ENCODE measurements around the gene DTX1.

DTX1 gene

DNA sequence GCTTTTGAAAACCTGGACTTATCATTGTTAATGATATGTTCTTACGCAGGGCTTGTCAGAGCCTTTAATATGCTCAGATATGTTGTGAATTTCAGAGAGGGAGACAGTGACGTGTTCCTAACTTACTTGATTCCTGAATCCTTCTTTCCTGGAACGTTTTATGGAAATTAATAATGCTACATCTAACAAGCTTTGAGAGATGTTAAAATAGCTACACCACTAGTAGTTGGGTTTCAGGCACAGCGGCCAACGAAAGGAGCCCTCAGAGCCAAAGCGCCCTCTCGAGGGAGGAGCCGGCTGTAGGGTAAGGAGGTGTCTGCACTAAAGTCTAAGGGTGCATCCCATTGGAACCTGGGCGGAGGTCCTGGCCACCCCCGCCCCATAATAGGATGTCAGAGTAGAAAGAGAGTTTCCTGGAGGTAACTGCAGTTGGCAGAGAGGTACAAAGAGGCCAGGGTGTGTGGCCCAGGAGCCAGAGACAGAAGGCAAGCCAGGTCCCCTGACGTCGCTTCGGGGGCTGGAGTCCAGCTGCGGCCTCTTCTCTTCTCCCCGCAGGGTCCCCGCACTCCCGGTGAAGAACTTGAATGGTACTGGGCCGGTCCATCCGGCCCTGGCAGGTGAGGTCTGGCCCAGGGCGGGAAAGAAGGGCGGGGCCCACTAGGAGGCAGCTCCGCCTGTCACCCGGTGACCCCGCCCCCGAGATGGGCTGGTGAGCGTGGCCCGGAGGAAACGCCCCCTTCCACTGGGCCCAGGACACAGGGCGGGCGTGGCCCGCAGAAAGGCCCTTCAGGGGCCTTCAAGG is 36.3 kb downstream of the DTX1 start:
- no peak for DNase-seq (ENCODE audit: low read depth in 2 of 2, low spot score in 1 of 2)

DNA sequence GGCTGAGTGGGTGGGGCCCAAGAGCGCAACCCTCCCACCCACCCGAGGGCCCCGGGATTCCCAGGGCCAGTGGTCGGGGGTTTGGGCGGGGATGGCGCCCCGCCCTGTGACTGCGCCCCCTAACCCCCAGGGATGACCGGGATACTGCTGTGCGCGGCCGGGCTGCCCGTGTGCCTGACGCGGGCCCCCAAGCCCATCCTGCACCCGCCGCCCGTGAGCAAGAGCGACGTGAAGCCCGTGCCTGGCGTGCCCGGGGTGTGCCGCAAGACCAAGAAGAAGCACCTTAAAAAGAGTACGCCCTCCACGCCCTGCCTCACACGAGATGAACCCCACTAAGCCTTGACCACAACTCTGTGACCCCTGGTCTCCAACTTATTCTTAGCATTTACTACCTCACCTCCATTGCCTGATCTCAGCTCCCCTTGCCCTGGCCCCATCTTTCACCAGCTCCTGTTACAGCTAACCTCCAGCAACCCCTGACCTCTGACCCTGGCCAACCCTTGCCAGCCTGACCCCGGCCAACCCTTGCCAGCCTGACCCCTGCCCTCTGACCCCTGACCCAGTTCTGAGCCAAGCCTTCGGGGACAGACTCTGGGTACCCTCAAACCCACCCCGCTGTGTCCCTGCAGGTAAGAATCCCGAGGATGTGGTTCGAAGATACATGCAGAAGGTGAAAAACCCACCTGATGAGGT is 37.0 kb downstream of the DTX1 start:
- no peak for DNase-seq (ENCODE audit: low read depth in 2 of 2, low spot score in 1 of 2)

- DNase-seq (ENCODE audit: low read depth in 2 of 2, low spot score in 1 of 2): no peak
Observed at GRCh38 chr12:113094738-113095137, 38.2 kb downstream of the DTX1 start.

- DNase-seq (ENCODE audit: low read depth in 2 of 2, low spot score in 1 of 2): no peak
Observed at GRCh38 chr12:113095405-113095804, 38.9 kb downstream of the DTX1 start.

GRCh38 chr12:113096675-113097461 is 40.3 kb downstream of the DTX1 start:
- no peak for DNase-seq (ENCODE audit: low read depth in 2 of 2, low spot score in 1 of 2)

GRCh38 chr12:113097716-113098440 is 41.3 kb downstream of the DTX1 start:
- no peak for DNase-seq (ENCODE audit: low read depth in 2 of 2, low spot score in 1 of 2)

- peak in 1 of 2 donors; percentile 28 for DNase-seq (ENCODE audit: low read depth in 2 of 2, low spot score in 1 of 2)
Observed at GRCh38 chr12:113098441-113099028, 42.0 kb downstream of the DTX1 start.

DNA sequence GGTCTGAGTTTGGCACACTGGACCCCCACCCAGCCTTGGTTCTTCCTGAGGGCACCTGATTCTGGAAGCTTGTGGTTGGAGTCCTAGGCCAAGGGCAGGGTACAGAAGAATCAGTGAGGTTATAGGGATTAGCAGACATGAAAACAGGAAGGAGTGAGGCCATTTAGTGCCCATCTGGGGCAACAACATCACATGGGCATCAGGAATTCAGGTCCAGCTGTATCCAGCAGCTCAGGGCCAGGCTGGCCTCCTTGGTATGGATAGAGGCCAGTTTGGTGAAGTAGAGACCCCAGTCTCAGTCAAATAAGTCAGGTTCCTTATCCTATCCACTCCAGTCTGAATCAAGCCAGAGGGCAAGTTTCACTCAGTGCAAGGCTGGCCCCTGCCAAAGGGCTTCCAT is 42.8 kb downstream of the DTX1 start:
- DNase-seq (ENCODE audit: low read depth in 2 of 2, low spot score in 1 of 2): no peak

GRCh38 chr12:113099764-113100163 is 43.2 kb downstream of the DTX1 start:
- no peak for DNase-seq (ENCODE audit: low read depth in 2 of 2, low spot score in 1 of 2)

DNA sequence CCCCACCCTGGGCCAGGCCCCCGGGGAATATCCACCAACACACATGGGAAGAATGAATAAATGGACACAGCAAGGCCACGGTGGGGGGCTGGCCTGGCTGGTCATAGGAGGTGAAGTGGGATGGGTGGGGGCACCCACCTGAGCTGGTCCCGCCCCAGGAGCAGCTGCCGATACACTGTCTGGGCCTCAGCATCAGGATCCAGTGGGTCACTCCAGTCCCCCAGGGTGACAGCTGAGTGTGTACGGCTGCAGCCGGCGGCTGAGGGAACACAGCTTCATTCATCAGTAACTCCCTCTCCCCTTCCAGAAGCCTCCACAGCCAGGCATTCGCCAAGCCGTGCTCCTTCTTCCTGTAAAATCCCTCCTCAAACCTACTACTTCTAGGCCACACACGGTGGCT is 45.2 kb downstream of the DTX1 start:
- no peak for DNase-seq (ENCODE audit: low read depth in 2 of 2, low spot score in 1 of 2)

DNA sequence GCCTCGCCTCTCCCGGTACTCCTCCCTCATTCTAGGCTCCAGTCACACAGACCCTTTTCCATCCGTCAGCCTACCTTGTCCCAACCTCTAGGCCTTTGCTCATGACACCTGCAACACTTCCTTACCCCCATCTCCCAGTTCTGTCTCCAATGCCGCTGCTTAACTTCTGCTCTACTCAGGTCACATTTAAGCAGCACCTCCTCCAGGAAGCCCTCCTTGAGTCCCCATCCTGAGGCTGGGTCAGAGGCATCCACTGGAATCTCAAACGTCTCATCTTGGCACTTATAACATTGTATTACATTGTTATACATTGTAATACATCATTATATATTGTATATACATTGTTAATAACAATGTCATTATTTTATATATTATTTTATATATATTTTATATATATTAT is 46.3 kb downstream of the DTX1 start:
- DNase-seq (ENCODE audit: low read depth in 2 of 2, low spot score in 1 of 2): no peak

DNA sequence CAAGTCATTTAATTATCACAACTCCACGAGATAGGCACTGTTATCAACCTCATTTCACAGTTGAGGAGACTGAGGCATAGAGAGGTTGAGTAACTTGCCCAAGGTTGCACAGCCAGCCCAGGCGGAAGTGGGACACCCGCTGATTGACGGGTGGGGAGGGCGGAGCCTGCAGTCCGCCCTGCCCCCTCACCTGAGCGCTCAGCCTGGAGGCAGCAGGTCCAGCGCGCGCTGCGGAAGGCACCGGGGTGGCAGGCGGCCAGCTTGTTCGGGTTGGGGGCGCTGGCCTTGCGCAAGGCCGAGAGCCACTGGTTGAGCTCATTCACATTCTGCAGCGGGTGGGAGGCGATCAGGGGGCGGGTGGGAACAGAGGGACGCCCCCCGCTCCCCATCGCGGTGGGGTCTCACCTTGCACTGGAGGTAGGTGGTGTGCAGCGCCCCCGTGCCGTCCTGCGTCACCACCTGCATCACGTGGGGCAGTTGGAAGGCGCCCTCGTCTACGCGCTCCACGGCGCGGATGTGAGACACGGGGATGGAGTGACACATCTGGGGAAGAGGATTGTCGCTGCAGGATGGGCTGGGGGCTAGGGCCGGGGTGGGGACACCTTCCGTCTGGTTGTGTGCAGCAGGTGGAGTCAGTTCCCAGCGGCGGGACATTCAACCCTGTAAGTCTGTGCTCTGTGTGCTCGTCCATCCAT is 47.4 kb downstream of the DTX1 start:
- DNase-seq (ENCODE audit: low read depth in 2 of 2, low spot score in 1 of 2): no peak

- no peak for DNase-seq (ENCODE audit: low read depth in 2 of 2, low spot score in 1 of 2)
Observed at GRCh38 chr12:113104953-113105510, 48.5 kb downstream of the DTX1 start.

DNA sequence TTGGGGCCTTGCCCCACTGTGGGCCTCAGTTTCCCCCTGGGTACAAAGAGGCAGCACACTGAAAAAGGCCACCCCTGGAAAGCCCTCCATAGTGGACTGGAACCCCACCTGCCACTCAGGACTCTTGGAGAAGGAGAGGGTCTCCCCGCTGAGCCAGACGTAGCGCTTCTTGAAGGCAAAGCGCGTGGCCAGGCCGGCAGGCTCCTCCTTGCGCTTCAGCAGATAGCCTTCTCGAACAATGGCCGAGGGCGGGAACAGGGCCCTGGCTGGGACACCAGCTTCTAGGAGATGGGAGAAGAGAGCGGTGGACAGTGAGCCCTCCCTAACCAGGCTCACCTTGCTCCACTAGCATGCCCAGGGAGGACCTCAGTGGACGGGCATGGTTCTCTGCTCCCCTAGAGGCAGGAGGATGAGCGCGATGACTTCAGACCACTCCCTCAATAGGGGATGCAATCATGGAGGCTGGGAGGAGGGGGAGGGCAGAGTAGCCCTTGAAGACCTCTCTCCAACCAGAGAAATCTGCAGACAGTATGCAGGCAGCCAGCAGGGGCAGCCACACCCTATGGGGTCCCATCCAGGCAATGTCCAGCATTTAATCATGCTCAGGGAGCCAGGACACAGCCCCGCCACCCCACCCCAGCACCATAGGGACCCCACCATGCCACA is 49.2 kb downstream of the DTX1 start:
- no peak for DNase-seq (ENCODE audit: low read depth in 2 of 2, low spot score in 1 of 2)

GRCh38 chr12:113106361-113106760 is 49.8 kb downstream of the DTX1 start:
- DNase-seq (ENCODE audit: low read depth in 2 of 2, low spot score in 1 of 2): no peak

- DNase-seq (ENCODE audit: low read depth in 2 of 2, low spot score in 1 of 2): no peak
Observed at GRCh38 chr12:113108308-113108707, 51.8 kb downstream of the DTX1 start.

DNA sequence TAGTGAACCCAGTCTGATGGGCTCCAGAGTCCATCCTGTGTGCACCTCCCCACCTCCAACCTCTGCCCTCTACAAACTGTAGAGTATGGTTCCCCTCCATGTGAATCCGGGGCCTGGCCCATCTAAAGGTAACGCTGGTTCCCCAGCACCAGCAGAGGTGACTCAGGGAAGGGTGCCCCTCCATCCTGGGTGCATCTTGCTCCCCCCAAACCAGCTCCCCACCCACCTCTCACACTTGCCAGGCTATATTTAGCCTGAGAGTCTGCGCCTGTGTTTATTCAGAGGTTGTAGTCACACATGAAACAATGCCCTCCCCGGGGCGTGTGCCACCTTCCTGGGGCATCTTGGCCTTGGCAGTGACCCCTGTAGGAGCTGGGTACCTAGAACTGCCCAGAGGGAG is 52.8 kb downstream of the DTX1 start:
- no peak for DNase-seq (ENCODE audit: low read depth in 2 of 2, low spot score in 1 of 2)

- no peak for DNase-seq (ENCODE audit: low read depth in 2 of 2, low spot score in 1 of 2)
Observed at GRCh38 chr12:113109872-113110599, 53.5 kb downstream of the DTX1 start.

DNA sequence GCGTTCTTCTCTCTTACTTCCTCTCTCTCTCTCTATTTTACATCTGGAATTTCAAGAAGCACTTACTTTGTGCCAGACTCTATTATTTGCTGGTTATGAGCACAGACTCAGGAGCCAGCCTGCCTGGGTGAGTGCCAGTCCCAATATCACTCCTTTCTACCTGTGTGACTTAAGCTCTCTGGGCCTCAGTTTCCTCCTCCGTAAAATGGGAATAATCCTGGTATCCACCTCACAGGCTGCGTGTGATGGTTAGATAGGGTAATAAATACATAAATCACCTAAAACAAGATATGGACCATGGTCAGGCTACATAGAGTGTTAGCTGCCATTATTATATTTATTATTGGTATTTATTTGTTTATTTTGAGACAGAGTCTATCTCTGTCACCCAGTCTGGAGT is 54.7 kb downstream of the DTX1 start:
- no peak for DNase-seq (ENCODE audit: low read depth in 2 of 2, low spot score in 1 of 2)
